ENCODE results near the gene SOX15.
"Not testable (repeated sequence)": the region's sequence is repeated elsewhere in the genome, so short reads cannot be mapped to it uniquely, and the experiment has no call there.

The SOX15 gene

DNA sequence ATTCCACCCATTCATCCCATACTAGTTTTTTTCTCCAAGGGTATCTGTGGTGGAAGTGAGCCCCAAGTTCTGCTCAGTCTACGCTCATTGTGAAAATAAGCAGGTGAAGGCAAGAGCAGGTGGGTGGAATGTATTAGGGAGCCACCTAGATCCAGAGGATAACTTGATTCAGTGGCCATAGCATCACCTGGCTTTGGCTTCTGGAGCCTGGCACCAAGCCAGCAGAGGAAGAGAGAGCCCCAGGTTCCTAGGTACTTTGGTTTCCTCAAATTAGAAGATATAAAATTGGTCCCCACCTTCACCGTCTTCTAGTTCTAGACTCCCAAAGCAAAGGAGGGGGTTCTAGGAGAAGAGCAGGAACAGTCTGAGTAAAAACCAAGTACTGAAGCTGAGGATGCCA is 20.7 kb upstream of the SOX15 start:
- H3K27ac ChIP-seq (ENCODE audit: low read length) = no peak overlapping the region
- no CpG with 5 or more reads among the region's 2 CpGs for WGBS (ENCODE audit: insufficient coverage, insufficient read length)
- H3K27me3 ChIP-seq (ENCODE audit: control insufficient read depth, insufficient read depth, low read length) = no peaks in the 10 kb centered on the region
- H3K36me3 ChIP-seq (ENCODE audit: control insufficient read depth, insufficient read depth, low read length) = no peaks in the 10 kb centered on the region
- no peak for DNase-seq (ENCODE audit: low read depth, low spot score)
- H3K4me3 ChIP-seq (ENCODE audit: low read length) = no peak overlapping the region
- peaks cover 2% of the 10 kb centered on the region; the same call in 1 of the 2 replicates for H3K4me1 ChIP-seq (ENCODE audit: control insufficient read depth, insufficient read depth, low read length)
- H3K9me3 ChIP-seq (ENCODE audit: control insufficient read depth, insufficient read depth, low read length) = no peaks in the 10 kb centered on the region

DNA sequence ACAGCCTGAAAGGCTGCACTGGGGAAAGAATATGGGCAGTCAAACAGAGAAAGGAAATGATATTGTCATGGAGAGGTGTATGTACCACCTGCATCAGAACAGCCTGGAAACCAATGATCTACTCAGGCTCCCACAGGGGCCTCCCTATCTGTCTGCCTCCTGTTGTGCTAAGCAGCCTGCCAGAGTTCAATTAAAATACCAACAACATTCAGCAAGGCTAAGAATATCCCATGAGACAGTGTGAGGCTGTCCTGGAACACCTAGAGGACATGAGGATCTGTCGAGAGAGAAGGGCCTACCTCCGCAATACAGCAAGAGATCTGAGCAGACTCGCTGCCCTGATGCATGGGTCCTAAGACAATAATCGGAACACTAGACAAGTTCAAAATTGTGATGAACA is 16.4 kb upstream of the SOX15 start:
- Histone ChIP-seq H3K27ac (ENCODE audit: low read length) (no peak overlapping the region), H3K4me1 (ENCODE audit: control insufficient read depth, insufficient read depth, low read length) (no peaks in the 10 kb centered on the region), H3K27me3 (ENCODE audit: control insufficient read depth, insufficient read depth, low read length) (no peaks in the 10 kb centered on the region), H3K9me3 (ENCODE audit: control insufficient read depth, insufficient read depth, low read length) (no peaks in the 10 kb centered on the region), H3K4me3 (ENCODE audit: low read length) (no peak overlapping the region), H3K36me3 (ENCODE audit: control insufficient read depth, insufficient read depth, low read length) (peaks cover 6% of the 10 kb centered on the region; the same call in 1 of the 2 replicates)
- no CpG with 5 or more reads among the region's 4 CpGs for WGBS (ENCODE audit: insufficient coverage, insufficient read length)
- DNase-seq (ENCODE audit: low read depth, low spot score) = no peak

DNA sequence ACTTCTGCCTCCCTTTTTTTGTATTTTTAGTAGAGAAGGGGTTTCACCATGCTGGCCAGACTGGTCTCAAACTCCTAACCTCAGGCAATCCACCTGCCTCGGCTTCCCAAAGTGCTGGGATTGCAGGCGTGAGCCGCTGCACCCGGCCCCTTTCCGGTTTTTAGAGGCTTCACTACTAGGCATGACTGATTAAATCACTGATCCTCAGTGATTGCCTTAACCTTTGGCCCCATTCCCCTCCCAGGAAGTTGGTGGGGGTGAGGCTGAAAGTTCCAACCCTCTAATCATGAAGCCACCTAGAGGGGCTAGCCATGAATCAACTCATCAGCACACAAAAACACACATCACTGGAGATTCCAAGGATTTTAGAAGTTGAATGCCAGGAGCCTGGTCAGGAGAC is 7.7 kb upstream of the SOX15 start:
- not testable (repeated sequence) for DNase-seq (ENCODE audit: low read depth, low spot score); H3K9me3 ChIP-seq (ENCODE audit: control insufficient read depth, insufficient read depth, low read length); H3K27me3 ChIP-seq (ENCODE audit: control insufficient read depth, insufficient read depth, low read length); H3K4me3 ChIP-seq (ENCODE audit: low read length); H3K4me1 ChIP-seq (ENCODE audit: control insufficient read depth, insufficient read depth, low read length); H3K36me3 ChIP-seq (ENCODE audit: control insufficient read depth, insufficient read depth, low read length); H3K27ac ChIP-seq (ENCODE audit: low read length)
- no CpG with 5 or more reads among the region's 5 CpGs for WGBS (ENCODE audit: insufficient coverage, insufficient read length)

DNA sequence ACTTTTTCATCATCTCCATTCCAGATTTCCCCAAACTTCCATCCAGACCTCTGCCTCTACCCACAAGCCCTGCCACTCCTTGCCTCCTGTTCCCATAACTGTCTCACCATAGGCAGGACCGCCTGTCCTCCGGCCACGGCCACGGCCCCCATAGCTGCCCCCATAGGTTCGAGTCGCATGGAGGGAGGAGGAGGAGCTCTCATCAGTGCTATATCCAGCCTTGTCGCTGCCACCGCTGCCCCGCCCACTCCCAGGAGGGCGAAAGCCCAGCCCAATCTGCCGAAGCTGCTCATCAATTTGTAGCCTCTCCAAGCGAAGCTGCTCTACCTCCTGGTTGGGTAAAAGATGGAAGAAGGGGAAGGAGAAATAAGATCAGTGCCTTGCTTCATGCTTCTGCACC is 3.4 kb upstream of the SOX15 start:
- H3K4me3 ChIP-seq (ENCODE audit: low read length) = no peak overlapping the region
- H3K9me3 ChIP-seq (ENCODE audit: control insufficient read depth, insufficient read depth, low read length) = no peaks in the 10 kb centered on the region
- no peak overlapping the region for H3K27ac ChIP-seq (ENCODE audit: low read length)
- H3K36me3 ChIP-seq (ENCODE audit: control insufficient read depth, insufficient read depth, low read length) = peaks cover 14% of the 10 kb centered on the region; the same call in 1 of the 2 replicates
- H3K4me1 ChIP-seq (ENCODE audit: control insufficient read depth, insufficient read depth, low read length) = peaks cover 4% of the 10 kb centered on the region; the same call in 1 of the 2 replicates
- no CpG with 5 or more reads among the region's 12 CpGs for WGBS (ENCODE audit: insufficient coverage, insufficient read length)
- no peak for DNase-seq (ENCODE audit: low read depth, low spot score)
- H3K27me3 ChIP-seq (ENCODE audit: control insufficient read depth, insufficient read depth, low read length) = no peaks in the 10 kb centered on the region

GRCh38 chr17:7592422-7593021 is 2.6 kb upstream of the SOX15 start:
- Histone ChIP-seq H3K27ac (ENCODE audit: low read length) (no peak overlapping the region), H3K27me3 (ENCODE audit: control insufficient read depth, insufficient read depth, low read length) (no peaks in the 10 kb centered on the region), H3K9me3 (ENCODE audit: control insufficient read depth, insufficient read depth, low read length) (no peaks in the 10 kb centered on the region), H3K36me3 (ENCODE audit: control insufficient read depth, insufficient read depth, low read length) (peaks cover 14% of the 10 kb centered on the region; the same call in 1 of the 2 replicates), H3K4me1 (ENCODE audit: control insufficient read depth, insufficient read depth, low read length) (peaks cover 5% of the 10 kb centered on the region; the same call in 1 of the 2 replicates), H3K4me3 (ENCODE audit: low read length) (no peak overlapping the region)
- WGBS (ENCODE audit: insufficient coverage, insufficient read length) = no CpG with 5 or more reads among the region's 23 CpGs
- no peak for DNase-seq (ENCODE audit: low read depth, low spot score)

DNA sequence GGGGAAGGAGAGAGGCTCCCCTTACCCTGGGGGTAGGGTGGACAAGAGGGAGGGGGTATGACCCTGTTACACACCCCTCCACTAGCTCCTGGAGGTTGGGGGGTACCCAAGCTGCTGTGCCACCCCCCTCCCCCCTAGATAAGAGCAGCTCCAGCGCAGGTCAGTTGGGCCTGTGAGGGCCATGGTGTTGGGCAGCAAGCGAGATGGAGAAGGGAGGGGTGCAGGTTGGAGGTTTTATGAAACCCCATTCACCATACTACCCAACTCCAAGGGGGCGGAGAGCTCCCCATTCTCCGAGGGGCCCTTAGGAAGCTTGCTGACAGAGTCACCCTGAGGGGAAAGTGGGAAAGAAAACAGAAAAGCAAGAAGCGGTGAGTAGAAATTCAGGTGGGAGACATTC is 1.7 kb upstream of the SOX15 start:
- no peaks in the 10 kb centered on the region for H3K9me3 ChIP-seq (ENCODE audit: control insufficient read depth, insufficient read depth, low read length)

DNA sequence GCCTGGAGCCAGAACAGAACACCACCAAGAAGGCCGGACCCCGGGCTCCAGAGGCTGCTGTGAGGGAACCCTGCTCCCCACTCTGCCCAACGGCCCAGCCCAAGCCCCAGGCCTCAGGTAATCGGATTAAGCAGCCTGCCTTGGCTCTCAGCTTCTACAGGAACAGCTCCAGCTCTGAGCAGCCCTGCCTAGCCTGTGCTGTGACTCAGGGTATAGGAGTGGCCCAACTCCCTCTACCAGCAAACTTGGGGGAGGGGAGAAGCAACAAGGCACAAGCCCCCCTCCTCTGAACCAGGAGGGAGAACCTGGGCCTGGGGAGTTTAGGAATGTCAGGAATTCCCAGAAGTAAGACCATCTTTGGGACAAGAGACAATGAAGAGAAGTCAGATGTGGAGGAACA is 849 bp upstream of the SOX15 start:
- Histone ChIP-seq H3K4me1 (ENCODE audit: control insufficient read depth, insufficient read depth, low read length) (peaks cover 5% of the 10 kb centered on the region; the same call in 1 of the 2 replicates), H3K27me3 (ENCODE audit: control insufficient read depth, insufficient read depth, low read length) (no peaks in the 10 kb centered on the region), H3K4me3 (ENCODE audit: low read length) (no peak overlapping the region), H3K27ac (ENCODE audit: low read length) (no peak overlapping the region), H3K9me3 (ENCODE audit: control insufficient read depth, insufficient read depth, low read length) (no peaks in the 10 kb centered on the region), H3K36me3 (ENCODE audit: control insufficient read depth, insufficient read depth, low read length) (peaks cover 11% of the 10 kb centered on the region; the same call in 1 of the 2 replicates)
- DNase-seq (ENCODE audit: low read depth, low spot score) = no peak
- WGBS (ENCODE audit: insufficient coverage, insufficient read length) = no CpG with 5 or more reads among the region's 4 CpGs

More for the DNA sequence above, 1.7 kb upstream of the SOX15 start:
- Histone ChIP-seq H3K27me3 (ENCODE audit: control insufficient read depth, insufficient read depth, low read length) (no peaks in the 10 kb centered on the region), H3K36me3 (ENCODE audit: control insufficient read depth, insufficient read depth, low read length) (peaks cover 14% of the 10 kb centered on the region; the same call in 1 of the 2 replicates), H3K4me1 (ENCODE audit: control insufficient read depth, insufficient read depth, low read length) (peaks cover 5% of the 10 kb centered on the region; the same call in 1 of the 2 replicates), H3K4me3 (ENCODE audit: low read length) (no peak overlapping the region), H3K27ac (ENCODE audit: low read length) (no peak overlapping the region)
- no CpG with 5 or more reads among the region's 5 CpGs for WGBS (ENCODE audit: insufficient coverage, insufficient read length)
- no peak for DNase-seq (ENCODE audit: low read depth, low spot score)

DNA sequence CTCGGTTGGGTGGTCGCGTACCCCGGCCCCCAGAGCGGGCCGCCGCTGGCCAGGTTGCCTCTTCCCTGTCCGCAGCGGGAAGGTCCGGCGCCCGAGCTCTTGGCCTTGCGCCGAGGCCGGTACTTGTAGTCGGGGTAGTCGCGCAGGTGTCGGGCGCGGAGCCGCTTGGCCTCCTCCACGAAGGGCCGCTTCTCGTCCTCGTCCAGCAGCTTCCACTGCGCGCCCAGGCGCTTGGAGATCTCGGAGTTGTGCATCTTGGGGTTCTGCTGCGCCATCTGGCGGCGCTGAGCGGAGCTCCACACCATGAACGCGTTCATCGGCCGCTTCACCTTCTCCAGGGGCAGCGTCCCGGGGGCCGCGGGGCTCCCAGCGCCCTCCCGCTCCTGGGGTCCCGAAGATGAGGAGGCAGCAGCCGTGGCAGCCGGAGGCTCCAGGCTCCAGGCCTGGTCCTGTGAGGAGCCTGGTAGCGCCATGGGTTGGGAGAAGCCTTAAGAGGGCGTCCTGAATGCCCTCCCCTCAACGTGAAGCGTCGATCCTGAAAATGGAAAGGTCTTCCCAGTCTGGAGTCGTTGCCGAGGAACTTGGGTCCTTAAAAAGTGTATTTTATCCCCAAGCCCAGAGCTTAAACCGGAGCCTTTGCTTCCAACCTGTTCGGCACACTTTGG is 558 bp downstream of the SOX15 start:
- no CpG with 5 or more reads among the region's 56 CpGs for WGBS (ENCODE audit: insufficient coverage, insufficient read length)
- no peaks in the 10 kb centered on the region for H3K9me3 ChIP-seq (ENCODE audit: control insufficient read depth, insufficient read depth, low read length)
- peak overlapping the region; percentile 57; the same call in 1 of the 2 replicates for H3K4me3 ChIP-seq (ENCODE audit: low read length)
- no peak overlapping the region for H3K27ac ChIP-seq (ENCODE audit: low read length)
- no peaks in the 10 kb centered on the region for H3K27me3 ChIP-seq (ENCODE audit: control insufficient read depth, insufficient read depth, low read length)
- H3K4me1 ChIP-seq (ENCODE audit: control insufficient read depth, insufficient read depth, low read length) = peaks cover 5% of the 10 kb centered on the region; the same call in 1 of the 2 replicates
- H3K36me3 ChIP-seq (ENCODE audit: control insufficient read depth, insufficient read depth, low read length) = peaks cover 9% of the 10 kb centered on the region; the same call in 1 of the 2 replicates
- DNase-seq (ENCODE audit: low read depth, low spot score) = peak; percentile 85

DNA sequence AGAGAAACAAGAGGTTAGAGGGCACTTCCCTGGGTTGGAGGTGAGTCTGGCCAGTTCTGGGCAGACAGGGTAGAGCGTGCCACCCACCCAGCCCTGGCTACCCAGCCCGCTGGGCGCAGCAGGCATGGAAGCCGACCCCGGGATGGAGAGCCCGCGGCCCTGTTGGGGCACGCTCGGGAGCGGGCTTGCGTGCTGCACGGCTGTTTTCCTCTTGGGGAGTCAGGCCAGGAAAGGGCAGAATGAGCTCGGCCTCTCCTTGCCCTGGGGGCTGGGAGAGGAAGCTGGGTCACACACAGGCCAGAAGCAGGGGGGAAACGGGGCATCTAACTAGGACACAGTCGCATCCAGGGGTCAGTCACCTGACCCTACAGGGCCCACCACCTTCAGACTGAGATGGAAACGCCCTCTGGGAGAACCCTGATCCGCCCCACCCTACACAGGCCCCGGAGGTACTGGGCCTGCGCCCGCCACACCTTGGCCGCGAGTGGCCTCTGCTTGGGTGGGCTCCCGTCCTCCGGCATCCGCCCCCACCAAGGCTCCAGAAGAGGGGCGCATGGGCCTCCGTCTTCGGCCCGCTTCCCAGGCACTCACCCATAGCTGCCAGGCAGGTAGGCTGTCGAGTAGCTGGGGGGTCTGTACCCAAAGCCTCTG is 1.2 kb downstream of the SOX15 start:
- peak overlapping the region; percentile 57; the same call in 1 of the 2 replicates for H3K4me3 ChIP-seq (ENCODE audit: low read length)
- no CpG with 5 or more reads among the region's 30 CpGs for WGBS (ENCODE audit: insufficient coverage, insufficient read length)
- peaks cover 5% of the 10 kb centered on the region; the same call in 1 of the 2 replicates for H3K4me1 ChIP-seq (ENCODE audit: control insufficient read depth, insufficient read depth, low read length)
- no peaks in the 10 kb centered on the region for H3K9me3 ChIP-seq (ENCODE audit: control insufficient read depth, insufficient read depth, low read length)
- H3K27me3 ChIP-seq (ENCODE audit: control insufficient read depth, insufficient read depth, low read length) = no peaks in the 10 kb centered on the region
- no peak for DNase-seq (ENCODE audit: low read depth, low spot score)
- peaks cover 8% of the 10 kb centered on the region; the same call in 1 of the 2 replicates for H3K36me3 ChIP-seq (ENCODE audit: control insufficient read depth, insufficient read depth, low read length)
- no peak overlapping the region for H3K27ac ChIP-seq (ENCODE audit: low read length)

- no CpG with 5 or more reads among the region's 12 CpGs for WGBS (ENCODE audit: insufficient coverage, insufficient read length)
- Histone ChIP-seq H3K36me3 (ENCODE audit: control insufficient read depth, insufficient read depth, low read length) (peaks cover 7% of the 10 kb centered on the region; the same call in 1 of the 2 replicates), H3K4me1 (ENCODE audit: control insufficient read depth, insufficient read depth, low read length) (peaks cover 7% of the 10 kb centered on the region; the same call in 1 of the 2 replicates), H3K27ac (ENCODE audit: low read length) (no peak overlapping the region), H3K27me3 (ENCODE audit: control insufficient read depth, insufficient read depth, low read length) (no peaks in the 10 kb centered on the region), H3K9me3 (ENCODE audit: control insufficient read depth, insufficient read depth, low read length) (no peaks in the 10 kb centered on the region), H3K4me3 (ENCODE audit: low read length) (no peak overlapping the region)
- DNase-seq (ENCODE audit: low read depth, low spot score) = no peak
These were observed 2.3 kb downstream of the SOX15 start for GRCh38 chr17:7587420-7588151.
